Spleen (tissue), 7 donors: Measurements from ENCODE around the gene TLE4.

ENCODE experiments used
- POLR2A ChIP-seq, 3 donors: fragments of 450-650 bp; IDR thresholded peaks; one replicate each; pipeline ENCODE4 v1.5.1; 2017; ENCODE audit warnings: antibody characterized with exemption in 3 of 3, mild to moderate bottlenecking in 1 of 3
- POLR2AphosphoS5 ChIP-seq, 3 donors: sonication (generic); formaldehyde crosslinking; IDR thresholded peaks; one replicate each; pipeline ENCODE4 v1.5.1; 2017; ENCODE audit warnings: antibody characterized with exemption in 3 of 3
- TF ChIP-seq, protein P1 (sequence below), 11 experiments: fragments of 200-600 bp in 7 of 11; fragments of 450-650 bp in 4 of 11; sonication (generic) in 4 of 11; IDR thresholded peaks in 8 of 11; conservative IDR thresholded peaks in 3 of 11; 1 replicate in 7 of 11; 2 replicates in 4 of 11; pipeline versions ENCODE4 v1.4.0 to v1.8.0; 2016 to 2021; ENCODE audit warnings: antibody characterized with exemption in 11 of 11, inconsistent platforms in 4 of 11, mild to moderate bottlenecking in 1 of 11
- donor health status: DM: no; HTN: no; CAD: no; lungs with moderate emphysema.
- donor health status: DM: no; HTN: no; CAD: no.
- donor health status: DM: no; HTN: no; CAD: no.

DNA sequence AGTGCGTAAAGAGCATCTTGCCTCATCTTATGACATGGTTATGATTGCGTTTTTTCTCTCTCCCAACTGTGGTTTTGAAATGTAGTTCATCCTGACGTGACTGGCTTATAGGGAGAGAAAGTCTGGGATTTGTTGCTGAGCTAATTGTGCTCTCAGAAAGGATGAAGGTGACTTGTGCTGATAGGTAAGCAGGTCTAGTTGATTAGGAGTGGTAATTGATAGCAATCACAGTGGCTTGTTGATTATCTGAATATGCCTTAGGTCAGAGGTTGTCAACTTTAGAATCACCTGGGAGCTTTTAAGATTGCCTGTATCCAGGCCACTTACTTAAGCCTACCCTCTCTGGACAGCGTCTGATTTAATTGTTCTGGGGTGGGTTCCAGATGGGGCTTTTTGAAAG is 117.8 kb downstream of the TLE4 start:
- TF ChIP-seq, protein P1, sequence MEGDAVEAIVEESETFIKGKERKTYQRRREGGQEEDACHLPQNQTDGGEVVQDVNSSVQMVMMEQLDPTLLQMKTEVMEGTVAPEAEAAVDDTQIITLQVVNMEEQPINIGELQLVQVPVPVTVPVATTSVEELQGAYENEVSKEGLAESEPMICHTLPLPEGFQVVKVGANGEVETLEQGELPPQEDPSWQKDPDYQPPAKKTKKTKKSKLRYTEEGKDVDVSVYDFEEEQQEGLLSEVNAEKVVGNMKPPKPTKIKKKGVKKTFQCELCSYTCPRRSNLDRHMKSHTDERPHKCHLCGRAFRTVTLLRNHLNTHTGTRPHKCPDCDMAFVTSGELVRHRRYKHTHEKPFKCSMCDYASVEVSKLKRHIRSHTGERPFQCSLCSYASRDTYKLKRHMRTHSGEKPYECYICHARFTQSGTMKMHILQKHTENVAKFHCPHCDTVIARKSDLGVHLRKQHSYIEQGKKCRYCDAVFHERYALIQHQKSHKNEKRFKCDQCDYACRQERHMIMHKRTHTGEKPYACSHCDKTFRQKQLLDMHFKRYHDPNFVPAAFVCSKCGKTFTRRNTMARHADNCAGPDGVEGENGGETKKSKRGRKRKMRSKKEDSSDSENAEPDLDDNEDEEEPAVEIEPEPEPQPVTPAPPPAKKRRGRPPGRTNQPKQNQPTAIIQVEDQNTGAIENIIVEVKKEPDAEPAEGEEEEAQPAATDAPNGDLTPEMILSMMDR (IDR thresholded peaks at IDR 0.05 in 8 of 11, conservative IDR thresholded peaks at IDR 0.05 in 3 of 11), result no peak
- TF ChIP-seq POLR2AphosphoS5 (IDR thresholded peaks at IDR 0.05) (no peak), POLR2A (IDR thresholded peaks at IDR 0.05) (no peak)
